NCI-H2196 treated with DMSO at 0.1 percent for 48 hours (cell line): ENCODE results near the gene RBM26.

Experiments used
- DNase-seq: peaks from one replicate; lab custom pipeline; 2025; ENCODE audit not compliant: unreplicated experiment; lab: John Stamatoyannopoulos, UW

Gene RBM26

DNA sequence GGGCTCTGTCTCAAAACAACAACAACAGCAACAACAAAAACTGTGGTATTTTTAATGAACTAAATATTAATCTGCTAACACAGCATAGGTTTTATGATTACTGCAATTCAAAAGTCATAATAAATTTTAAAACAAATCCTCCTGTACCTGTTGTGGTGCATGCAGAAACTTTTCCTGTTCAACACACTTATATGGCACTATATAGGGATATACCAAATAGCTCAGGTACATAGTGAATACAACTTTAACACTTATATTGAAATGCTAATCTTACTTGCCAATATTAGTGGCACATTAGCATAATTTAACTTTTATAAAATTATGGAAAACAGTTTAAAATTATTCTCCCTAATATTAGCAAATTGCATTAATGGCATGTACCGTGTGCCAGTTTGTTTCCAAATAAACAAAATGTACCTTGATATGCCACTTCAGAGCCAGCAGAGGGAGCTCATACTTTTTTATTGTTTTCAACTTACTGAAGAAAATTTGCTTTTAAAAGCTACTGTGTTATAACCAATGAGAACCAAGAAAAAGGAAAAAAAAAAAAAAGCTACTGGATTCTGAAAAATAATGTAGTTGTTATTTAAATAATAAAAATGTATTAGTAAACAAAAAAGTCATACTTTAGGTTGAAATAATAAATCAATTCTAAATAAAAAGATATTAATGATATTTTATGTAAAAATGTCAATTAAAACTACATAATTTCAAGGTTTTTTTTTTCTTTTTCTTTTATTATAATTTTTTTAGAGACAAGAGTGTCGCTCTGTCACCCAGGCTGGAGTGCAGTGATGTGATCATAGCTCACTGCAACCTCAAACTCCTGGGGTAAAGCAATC is 18.0 kb upstream of the RBM26 start:
- DNase-seq = peak; percentile 11

DNA sequence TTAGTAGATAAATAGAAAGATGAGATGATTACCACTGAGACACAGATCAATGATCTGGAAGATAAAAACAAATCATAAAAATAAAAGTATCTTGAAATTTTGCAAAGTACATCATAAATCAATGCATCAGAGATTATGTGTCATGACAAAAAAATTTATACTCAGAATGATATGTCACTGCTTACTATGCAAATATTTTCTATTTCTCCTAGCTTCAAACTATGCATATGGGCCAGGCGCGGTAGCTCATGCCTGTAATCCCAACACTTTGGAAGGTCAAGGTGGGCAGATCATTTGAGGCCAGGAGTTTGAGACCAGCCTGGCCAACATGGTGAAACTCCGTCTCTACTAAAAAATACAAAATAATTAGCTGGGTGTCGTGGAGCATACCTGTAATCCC is 17.3 kb upstream of the RBM26 start:
- DNase-seq = no peak

DNA sequence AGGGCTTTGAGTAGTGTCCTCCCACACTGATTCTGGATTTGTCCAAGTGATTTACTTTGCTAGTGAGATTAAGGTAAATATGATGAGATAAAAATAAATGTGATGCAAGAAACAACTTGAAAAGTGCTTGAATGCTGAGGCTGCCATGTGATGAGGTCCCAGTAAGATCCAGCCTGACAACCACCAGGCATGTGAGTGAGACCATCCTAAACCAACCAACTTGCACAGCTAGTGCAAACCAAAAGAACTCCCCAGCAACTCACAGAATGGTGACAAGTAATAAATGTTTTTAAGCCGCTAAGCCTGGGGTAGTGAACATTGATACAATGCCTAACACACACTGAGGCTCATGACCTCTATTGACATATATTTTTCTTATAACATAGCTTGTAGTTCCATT is 13.3 kb upstream of the RBM26 start:
- no peak for DNase-seq

DNA sequence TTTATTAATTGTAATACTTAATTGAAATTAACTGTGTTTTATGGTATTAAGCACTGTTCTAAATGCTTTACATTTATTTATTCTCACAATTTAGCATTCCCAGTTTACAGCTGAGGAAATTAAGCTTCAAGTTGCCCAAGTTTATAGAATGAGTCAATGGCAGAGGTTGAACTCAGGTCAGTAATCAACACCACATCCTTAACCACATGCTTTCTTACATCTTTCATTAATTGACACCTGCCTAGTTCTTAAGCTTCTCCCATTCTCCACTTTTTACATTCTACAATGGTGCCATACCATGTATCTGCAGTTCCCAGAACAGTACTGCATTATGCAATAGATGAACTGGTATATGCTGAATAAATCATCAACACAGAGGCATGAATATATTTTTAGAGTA is 11.7 kb upstream of the RBM26 start:
- DNase-seq = no peak

DNA sequence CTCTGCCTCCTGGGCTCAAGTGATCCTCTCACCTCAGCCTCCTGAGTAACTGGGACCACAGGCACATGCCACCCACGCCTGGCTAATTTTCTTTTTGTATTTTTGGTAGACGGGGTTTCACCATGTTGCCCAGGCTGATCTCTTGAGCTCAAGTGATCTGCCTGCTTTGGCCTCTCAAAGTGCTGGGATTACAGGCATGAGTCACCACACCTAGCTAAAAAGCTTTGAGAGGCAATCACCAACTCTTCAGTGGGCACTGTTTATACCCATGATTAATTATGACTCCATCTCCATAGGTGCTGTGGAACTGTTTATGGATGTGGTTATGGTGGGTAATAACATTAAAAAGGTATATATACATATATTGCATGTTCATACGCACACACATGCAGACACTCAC is 7.5 kb upstream of the RBM26 start:
- DNase-seq = no peak

DNA sequence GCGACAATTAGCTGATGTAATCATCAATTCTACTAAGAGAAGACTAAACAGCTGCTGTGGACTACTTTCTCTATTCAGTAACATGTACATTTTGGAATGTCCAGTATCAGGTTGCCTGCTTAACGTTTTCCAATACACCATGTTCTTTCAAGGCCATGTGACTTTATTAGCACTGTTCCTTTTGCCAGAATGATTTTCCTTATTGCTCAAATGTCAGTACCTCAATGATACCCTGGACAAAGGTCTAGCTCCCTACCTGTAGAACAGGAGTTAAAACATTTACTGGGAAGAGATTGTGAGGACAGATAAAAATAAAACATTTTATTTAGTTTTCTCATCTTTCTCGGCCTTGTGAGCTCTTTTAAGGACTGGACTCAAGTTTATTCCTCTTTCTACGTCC is 3.8 kb upstream of the RBM26 start:
- DNase-seq = no peak

DNA sequence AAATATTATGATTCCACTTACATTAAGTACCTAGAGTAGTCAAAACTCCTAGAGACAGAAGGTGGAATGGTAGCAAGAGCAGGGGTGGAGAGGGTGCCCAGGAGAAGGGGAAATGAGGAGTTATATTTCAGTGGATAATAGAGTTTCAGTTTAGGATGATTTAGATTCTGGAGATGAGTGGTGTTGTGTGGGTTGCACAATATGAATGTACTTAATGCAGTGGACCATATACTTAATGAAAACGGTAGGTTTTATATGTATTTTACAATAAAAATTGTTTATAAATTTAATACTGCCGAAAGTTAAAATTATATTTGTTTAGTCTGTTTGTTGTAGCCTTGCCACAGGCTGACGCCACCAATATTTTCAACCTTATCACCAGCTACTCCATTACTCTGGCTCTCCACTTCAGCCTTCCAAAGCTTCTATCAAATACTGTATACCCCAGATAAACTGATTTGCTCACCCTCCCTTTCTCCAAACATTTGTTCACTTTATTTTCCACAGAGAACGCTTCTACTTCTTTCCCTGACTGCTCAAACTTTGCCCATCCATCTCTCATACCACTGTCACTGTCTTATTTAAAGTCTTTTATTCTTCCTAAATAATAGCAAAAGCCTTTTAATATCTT is 1.4 kb upstream of the RBM26 start:
- no peak for DNase-seq

DNA sequence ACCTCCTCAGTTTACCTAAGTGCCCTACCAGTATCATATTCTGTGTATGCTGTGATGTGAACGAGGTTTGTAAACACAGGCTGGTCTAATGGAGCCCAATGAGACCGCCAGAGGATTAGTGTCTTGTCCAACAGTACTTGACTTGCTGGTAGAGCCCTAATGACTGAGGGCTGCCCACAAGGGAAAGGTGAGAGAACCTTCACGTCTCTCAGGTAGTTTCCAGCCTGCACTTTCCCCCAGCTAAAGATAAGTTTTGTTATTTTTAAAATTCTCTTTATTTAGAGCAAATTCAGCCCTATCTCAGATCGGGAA is 498 bp upstream of the RBM26 start:
- DNase-seq = peak; percentile 6

DNA sequence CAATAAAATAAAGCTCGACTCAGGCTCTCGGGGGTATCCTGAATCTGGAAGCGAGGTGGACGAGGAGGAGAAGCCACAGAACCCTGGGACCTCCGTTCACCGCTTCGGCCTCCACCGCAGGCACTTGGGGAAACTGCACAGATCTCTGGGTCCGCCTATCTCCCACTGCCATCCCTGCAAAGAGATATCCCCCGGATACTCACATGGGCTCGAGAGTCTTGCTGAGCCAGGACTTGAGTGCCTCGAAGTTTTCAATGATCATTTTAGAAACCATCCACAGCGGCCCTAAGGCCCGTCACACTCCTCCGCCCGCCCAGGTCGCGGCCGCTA is 589 bp downstream of the RBM26 start:
- no peak for DNase-seq

DNA sequence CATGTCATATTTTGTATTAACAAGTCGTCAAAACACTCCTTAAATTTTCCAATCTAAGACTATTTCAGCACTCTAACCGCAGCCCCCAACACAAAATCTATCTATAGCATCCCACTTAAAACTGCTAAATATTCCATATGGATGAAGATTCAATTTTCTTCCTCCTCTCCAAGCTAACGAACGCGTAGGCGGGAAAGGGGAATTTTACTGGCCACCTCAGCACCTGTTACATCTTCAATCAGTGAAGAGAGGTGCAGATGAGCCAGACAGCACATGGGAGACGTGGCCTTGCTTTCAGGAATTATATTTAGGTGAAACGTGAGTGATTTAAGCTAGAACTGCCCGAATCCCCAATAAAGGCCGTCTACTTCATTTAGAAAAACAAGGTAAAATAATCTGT is 1.1 kb downstream of the RBM26 start:
- no peak for DNase-seq

DNA sequence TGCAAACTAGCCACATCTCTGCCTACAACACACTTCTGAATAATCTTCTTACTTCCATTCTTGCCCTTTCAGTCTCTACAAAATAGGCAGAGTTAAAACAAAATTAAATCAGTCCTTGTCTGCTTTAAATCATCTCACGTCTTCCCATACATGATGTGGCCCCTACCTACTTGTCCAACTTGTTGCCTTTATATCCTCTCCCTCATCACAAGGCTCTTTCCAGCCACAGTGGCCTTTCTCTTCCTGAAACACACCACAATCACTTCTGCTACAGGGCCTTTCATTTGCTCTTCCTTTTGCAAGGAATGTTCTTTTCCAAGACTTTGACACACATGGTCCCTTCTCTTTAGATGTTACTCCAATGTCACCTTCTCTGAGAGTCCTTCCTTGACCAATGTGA is 1.7 kb downstream of the RBM26 start:
- DNase-seq = no peak

DNA sequence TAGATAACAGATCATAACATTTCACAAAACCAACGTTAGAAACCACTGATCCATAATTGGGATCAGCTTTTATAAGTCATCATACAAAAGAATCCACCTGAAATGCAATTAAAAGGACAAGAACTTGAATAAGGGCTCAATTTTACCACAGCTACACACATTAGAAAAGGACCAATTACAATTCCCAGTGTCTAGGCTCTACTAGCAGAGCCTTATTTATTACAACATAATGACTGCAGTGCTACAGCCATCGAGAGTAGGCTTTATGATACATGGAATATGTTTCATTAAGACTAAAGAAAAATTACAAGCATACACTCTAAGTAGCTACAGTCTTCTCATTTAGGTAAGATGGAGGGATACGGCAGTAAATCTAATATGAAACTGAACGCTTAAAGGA is 2.9 kb downstream of the RBM26 start:
- DNase-seq = no peak

DNA sequence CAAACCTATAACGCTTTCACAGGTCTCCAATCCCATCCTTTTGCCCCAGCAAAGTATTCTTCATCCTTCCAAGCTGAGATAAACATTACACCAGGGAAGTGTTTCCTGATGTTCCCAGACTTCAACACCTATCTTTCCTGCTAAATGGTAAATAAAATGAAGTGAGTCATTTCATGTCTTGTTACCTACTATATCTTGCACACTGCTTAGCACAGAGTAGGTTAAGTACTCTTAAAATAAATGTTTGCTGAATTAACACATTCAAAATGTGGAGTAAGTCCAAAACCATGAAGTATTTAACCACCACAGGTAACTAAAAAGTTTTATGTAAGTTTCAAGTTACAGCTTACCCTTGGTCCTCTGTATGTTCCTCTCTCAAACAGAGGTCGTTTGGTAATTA is 3.4 kb downstream of the RBM26 start:
- DNase-seq = no peak

DNA sequence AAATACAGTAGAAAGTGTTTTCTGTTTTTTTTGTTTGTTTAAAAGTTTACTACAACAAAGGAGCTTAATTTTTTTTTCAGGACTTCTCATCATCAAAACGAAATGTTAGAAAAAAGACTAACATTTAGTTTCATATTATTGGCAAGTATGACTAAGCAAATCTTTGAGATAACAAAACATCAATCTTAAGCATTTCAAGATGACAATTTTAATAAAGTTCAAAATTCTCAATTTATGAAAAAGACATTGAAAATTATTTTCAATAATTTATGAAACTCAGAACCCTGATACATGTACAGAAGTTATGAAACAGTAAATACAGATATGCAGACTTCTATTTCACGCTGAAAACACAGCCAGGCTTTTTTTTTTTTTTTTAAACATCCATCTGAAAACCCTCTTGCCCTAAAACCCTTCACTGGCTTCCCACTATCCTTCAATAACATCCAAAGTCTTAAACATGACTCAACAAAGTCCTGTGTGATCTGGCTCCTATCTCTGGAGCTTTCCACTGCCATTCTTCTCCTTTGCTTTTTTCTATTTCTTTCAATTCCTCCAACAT is 3.9 kb downstream of the RBM26 start:
- no peak for DNase-seq

DNA sequence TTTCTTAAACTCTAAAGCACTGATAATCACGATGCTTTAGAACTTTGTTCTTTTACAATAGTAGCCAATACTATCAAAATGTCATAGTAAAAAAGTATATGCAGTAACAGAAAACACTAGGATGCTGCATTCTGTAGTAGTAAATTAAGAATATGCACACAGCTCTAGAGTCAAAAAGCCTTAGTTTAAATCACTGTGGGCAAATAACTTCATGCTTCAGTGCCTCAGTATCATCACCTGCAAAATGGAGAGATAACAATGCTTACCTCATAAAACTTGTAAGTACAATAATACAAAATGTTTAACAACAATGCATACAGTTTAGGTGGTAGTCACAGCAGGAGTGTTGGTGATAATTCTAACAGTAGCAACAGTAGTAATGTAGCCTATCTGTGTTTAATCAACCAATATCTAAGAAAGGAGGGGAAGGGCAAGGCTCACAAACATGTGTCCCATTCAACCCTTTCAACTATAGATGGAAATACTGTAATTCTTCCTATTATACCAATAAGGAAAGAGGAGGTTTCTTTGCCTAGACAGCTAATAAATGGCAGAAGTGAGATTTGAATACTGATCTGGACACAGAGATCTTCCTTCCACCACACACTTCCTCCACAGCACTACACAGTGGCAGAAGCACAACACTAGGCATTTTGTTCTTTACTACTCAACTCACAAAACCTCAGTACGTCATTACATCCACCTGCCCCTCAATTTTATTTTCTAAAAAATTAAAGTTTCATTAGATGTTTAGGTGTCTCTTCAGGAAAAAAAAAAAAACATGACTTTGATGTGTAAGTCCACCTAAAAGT is 4.6 kb downstream of the RBM26 start:
- DNase-seq = no peak

DNA sequence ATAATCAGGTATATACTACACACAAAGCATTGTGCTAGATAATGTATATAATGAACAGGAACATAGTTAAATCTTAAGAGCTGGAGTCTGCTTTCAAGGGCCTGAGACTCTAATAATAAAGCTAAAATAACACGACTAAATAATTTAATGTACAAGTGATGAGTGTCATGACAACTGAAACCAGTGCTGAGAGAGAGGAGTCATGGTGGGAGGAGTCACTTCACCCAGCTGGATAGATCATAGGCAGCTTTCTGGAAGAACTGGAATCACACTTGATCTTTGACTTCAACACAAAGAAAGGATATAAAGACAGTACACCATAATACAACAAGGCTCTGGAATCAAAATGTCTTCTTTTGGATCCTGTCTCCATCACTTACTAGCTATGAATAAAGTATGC is 7.1 kb downstream of the RBM26 start:
- DNase-seq = no peak

DNA sequence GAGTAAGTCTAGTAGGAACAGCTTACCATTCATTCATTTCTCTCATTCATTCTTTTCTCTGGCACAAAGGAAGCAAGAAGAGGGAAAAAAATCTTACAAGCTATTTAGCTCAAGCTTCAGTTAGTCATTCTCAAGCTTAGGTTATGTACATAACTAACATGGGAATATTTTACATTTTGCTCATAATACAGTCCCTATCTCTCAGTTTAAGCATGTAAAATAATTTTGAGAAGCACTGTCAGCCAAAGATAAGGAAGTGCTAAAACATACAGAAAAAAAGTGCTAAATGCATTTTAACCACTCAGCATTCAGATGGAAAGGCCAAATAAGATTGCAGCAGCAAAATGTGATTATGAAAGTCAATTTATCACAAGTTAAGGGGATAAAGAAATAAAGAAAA is 7.9 kb downstream of the RBM26 start:
- no peak for DNase-seq

DNA sequence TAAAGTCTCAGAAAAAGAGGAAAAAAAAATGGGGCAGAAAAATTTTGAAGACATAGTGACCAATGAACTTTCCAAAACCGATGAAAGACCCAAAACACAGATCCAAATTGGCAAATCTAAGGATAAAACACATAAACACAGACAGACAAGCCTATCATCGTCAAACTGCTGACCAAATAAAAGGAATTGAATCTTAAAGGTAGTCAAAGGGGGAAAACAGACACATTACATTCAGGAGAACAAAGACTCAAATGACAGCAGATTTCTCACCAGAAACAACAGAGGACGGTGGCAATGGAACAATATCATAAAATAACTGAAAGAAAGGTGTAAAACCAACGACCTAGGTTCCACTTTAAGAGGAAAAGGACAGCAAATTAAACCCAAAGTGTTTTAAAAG is 10.2 kb downstream of the RBM26 start:
- DNase-seq = no peak

DNA sequence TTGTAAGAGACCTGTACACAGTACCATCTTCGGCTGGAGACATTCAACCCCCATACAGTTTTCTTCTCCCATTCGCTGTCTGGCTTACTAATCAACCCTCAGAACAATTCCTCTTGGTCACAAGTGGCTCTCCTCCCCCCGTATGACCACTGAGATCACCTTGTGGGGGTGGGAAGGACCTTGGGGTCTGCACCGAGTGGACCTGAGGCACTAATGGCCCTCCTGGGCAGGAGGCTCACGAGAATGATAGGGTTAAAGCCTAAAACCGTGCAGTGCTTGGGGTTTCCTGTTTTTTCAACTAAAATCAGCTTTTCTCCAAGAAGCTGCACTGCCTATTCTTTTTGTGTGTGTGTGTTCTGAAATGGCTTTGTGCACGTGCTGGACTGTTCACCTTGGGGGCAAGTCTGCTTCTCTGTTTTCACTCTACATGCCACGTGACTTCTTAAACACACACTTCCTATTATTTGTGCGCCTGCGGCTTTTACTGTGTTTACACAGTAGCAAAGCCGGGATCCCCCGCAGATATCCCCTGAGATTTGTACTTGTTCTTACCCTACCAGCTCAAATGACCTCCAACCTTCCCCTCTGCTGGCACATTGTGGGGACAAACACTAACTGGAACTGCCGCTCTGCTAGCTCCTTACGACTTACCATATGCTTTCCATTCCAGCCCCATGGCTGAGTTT is 12.3 kb downstream of the RBM26 start:
- DNase-seq = no peak

DNA sequence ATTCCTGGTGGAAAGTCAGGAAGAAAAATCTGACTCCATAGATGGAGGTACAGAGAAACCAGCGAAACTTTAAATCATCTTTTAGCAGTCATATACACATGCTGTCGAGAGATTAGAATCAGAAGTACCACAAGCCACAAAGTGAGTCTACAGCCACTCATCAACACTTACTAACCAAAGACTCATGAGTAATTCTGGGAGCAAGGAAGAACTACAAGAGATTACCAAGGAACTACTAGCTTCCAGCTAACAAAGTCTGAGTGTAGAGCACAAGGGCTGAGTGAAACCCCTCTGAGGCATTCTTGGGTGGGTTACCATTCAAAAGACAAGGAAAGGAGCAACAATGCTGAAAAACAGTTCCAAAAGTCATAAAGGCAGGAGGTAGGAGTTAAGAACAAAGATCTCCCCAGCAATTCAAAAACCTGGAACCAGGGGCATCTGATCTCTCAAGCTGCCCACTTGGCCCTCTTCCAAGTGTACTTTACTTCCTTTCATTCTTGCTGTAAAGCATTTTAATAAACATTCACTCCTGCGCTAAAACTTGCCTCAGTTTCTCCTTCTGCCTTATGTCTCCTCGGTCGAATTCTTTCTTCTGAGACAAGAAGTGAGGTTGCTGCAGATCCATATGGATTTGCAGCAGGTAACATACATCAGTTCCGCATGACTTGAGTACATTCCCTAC is 13.0 kb downstream of the RBM26 start:
- no peak for DNase-seq

DNA sequence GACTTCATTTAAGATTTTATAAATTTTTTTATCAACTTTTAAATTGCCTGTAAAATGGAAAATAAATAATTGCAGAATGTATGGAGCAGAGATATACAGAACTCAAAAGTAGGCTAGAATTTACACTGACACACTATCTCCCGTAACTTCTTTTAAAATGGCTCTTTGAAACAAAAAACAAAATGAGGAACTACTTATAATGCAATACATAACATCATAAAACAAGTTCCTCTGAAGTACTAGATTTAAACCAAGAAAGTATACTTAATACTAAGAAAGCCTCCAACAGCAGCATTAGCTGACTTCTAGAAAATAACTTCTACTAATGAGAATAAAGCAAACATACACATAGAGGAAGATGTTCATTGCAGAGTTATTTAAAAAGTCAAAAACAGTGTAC is 17.0 kb downstream of the RBM26 start:
- no peak for DNase-seq
